Measurements from ENCODE around the gene CTSS. TPM values are rescaled to one million over a fixed set of nuclear protein-coding genes. Genes with fewer than 3 reads are reported as not detected.
"Not testable (repeated sequence)": the region's sequence is repeated elsewhere in the genome, so short reads cannot be mapped to it uniquely, and the experiment has no call there.

CTSS gene
- total and polyA plus RNA-seq, 2 donors (not counting 1 experiment from before 2014, with no cell fraction given) = 2.6 to 2.8 TPM

- H3K27me3 ChIP-seq (ENCODE audit: control insufficient read depth, insufficient read depth, low read length) = no peaks in the 10 kb centered on the region
- H2AFZ ChIP-seq (ENCODE audit: low read length) = no peak overlapping the region
- H3K9ac ChIP-seq (ENCODE audit: insufficient read depth, low read length) = no peak overlapping the region
- H3K4me3 ChIP-seq (replicated peaks in 1 of 4; ENCODE audit: control extremely low read depth in 1 of 4, insufficient read depth in 1 of 4, low read depth in 3 of 4, low read length in 4 of 4) = no peak overlapping the region
- no peaks in the 10 kb centered on the region for H4K20me1 ChIP-seq (ENCODE audit: control insufficient read depth, extremely low read depth, insufficient read depth, low read length)
- H3K9me3 ChIP-seq (ENCODE audit: control insufficient read depth, insufficient read depth, low read depth, low read length) = no peaks in the 10 kb centered on the region
- no peak overlapping the region for H3K4me2 ChIP-seq (ENCODE audit: extremely low read depth, insufficient read depth, low read length)
- H3K36me3 ChIP-seq (ENCODE audit: control insufficient read depth, insufficient read depth, low read length) = peaks cover 6% of the 10 kb centered on the region
- H3K79me2 ChIP-seq (ENCODE audit: control insufficient read depth, insufficient read depth, low read length) = no peaks in the 10 kb centered on the region
- no peaks in the 10 kb centered on the region for H3K4me1 ChIP-seq (ENCODE audit: control insufficient read depth, extremely low read depth, insufficient read depth, low read length)
- TF ChIP-seq CTCF (conservative IDR thresholded peaks at IDR 0.05 in 1 of 2, IDR thresholded peaks at IDR 0.05 in 1 of 2; ENCODE audit: low read depth in 1 of 2, low read length in 2 of 2) (no peak), EZH2 (IDR thresholded peaks at IDR 0.05; ENCODE audit: low read length, missing control alignments) (no peak)
- peak in 1 of 2 donors; percentile 17 for DNase-seq (ENCODE audit: low read depth in 2 of 2)
- no peak overlapping the region for H3K27ac ChIP-seq (ENCODE audit: insufficient read depth, low read length)
These were observed 33.5 kb upstream of the CTSS start for GRCh38 chr1:150799089-150799488.

GRCh38 chr1:150798525-150798924, 32.9 kb upstream of the CTSS start:
- TF ChIP-seq EZH2 (IDR thresholded peaks at IDR 0.05; ENCODE audit: low read length, missing control alignments) (no peak), CTCF (conservative IDR thresholded peaks at IDR 0.05 in 1 of 2, IDR thresholded peaks at IDR 0.05 in 1 of 2; ENCODE audit: low read depth in 1 of 2, low read length in 2 of 2) (no peak)
- peak; percentile 47 to 54 for DNase-seq (ENCODE audit: low read depth in 2 of 2)
- H3K4me1 ChIP-seq (ENCODE audit: control insufficient read depth, extremely low read depth, insufficient read depth, low read length) = no peaks in the 10 kb centered on the region
- H3K9me3 ChIP-seq (ENCODE audit: control insufficient read depth, insufficient read depth, low read depth, low read length) = no peaks in the 10 kb centered on the region
- no peak overlapping the region for H3K4me2 ChIP-seq (ENCODE audit: extremely low read depth, insufficient read depth, low read length)
- no peak overlapping the region for H3K9ac ChIP-seq (ENCODE audit: insufficient read depth, low read length)
- peaks cover 6% of the 10 kb centered on the region for H3K36me3 ChIP-seq (ENCODE audit: control insufficient read depth, insufficient read depth, low read length)
- H3K79me2 ChIP-seq (ENCODE audit: control insufficient read depth, insufficient read depth, low read length) = no peaks in the 10 kb centered on the region
- no peak overlapping the region for H3K4me3 ChIP-seq (replicated peaks in 1 of 4; ENCODE audit: control extremely low read depth in 1 of 4, insufficient read depth in 1 of 4, low read depth in 3 of 4, low read length in 4 of 4)
- no peaks in the 10 kb centered on the region for H3K27me3 ChIP-seq (ENCODE audit: control insufficient read depth, insufficient read depth, low read length)
- no peaks in the 10 kb centered on the region for H4K20me1 ChIP-seq (ENCODE audit: control insufficient read depth, extremely low read depth, insufficient read depth, low read length)
- H2AFZ ChIP-seq (ENCODE audit: low read length) = no peak overlapping the region
- H3K27ac ChIP-seq (ENCODE audit: insufficient read depth, low read length) = no peak overlapping the region

DNA sequence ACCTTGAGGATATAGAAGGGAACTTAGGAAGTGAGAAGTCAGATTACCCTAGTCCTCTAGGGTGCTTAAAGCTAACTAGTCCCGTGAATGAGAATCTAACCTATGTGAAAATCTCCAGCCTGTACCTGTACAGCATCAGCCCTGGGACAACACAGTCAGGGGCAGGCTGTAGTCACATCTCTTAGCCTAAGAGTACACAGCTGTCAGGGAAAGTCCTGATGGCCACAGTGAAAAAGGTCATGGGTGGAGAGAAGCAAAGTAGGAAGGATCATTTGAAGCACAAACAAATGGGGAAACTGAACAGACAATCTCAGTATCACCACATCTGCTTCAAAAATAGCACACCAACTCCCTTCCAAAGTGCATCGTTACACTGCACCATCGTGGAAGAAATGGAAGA, 30.8 kb upstream of the CTSS start:
- Histone ChIP-seq H3K4me3 (replicated peaks in 1 of 4; ENCODE audit: control extremely low read depth in 1 of 4, insufficient read depth in 1 of 4, low read depth in 3 of 4, low read length in 4 of 4) (no peak overlapping the region), H3K4me1 (ENCODE audit: control insufficient read depth, extremely low read depth, insufficient read depth, low read length) (no peaks in the 10 kb centered on the region), H3K9ac (ENCODE audit: insufficient read depth, low read length) (no peak overlapping the region), H3K9me3 (ENCODE audit: control insufficient read depth, insufficient read depth, low read depth, low read length) (no peaks in the 10 kb centered on the region), H2AFZ (ENCODE audit: low read length) (no peak overlapping the region), H3K79me2 (ENCODE audit: control insufficient read depth, insufficient read depth, low read length) (no peaks in the 10 kb centered on the region), H3K27ac (ENCODE audit: insufficient read depth, low read length) (no peak overlapping the region), H3K27me3 (ENCODE audit: control insufficient read depth, insufficient read depth, low read length) (no peaks in the 10 kb centered on the region), H4K20me1 (ENCODE audit: control insufficient read depth, extremely low read depth, insufficient read depth, low read length) (no peaks in the 10 kb centered on the region), H3K4me2 (ENCODE audit: extremely low read depth, insufficient read depth, low read length) (no peak overlapping the region), H3K36me3 (ENCODE audit: control insufficient read depth, insufficient read depth, low read length) (peaks cover 6% of the 10 kb centered on the region)
- TF ChIP-seq EZH2 (IDR thresholded peaks at IDR 0.05; ENCODE audit: low read length, missing control alignments) (no peak), CTCF (conservative IDR thresholded peaks at IDR 0.05 in 1 of 2, IDR thresholded peaks at IDR 0.05 in 1 of 2; ENCODE audit: low read depth in 1 of 2, low read length in 2 of 2) (no peak)
- DNase-seq (ENCODE audit: low read depth in 2 of 2) = no peak

- not testable (repeated sequence) for H3K4me2 ChIP-seq (ENCODE audit: extremely low read depth, insufficient read depth, low read length); H4K20me1 ChIP-seq (ENCODE audit: control insufficient read depth, extremely low read depth, insufficient read depth, low read length); H3K4me1 ChIP-seq (ENCODE audit: control insufficient read depth, extremely low read depth, insufficient read depth, low read length); H3K27ac ChIP-seq (ENCODE audit: insufficient read depth, low read length); H3K4me3 ChIP-seq (replicated peaks in 1 of 4; ENCODE audit: control extremely low read depth in 1 of 4, insufficient read depth in 1 of 4, low read depth in 3 of 4, low read length in 4 of 4); H3K27me3 ChIP-seq (ENCODE audit: control insufficient read depth, insufficient read depth, low read length); H3K36me3 ChIP-seq (ENCODE audit: control insufficient read depth, insufficient read depth, low read length); H3K79me2 ChIP-seq (ENCODE audit: control insufficient read depth, insufficient read depth, low read length); H2AFZ ChIP-seq (ENCODE audit: low read length); H3K9me3 ChIP-seq (ENCODE audit: control insufficient read depth, insufficient read depth, low read depth, low read length); H3K9ac ChIP-seq (ENCODE audit: insufficient read depth, low read length); DNase-seq (ENCODE audit: low read depth in 2 of 2)
These were observed 28.2 kb upstream of the CTSS start for GRCh38 chr1:150793778-150794177.

All from fibroblast of lung (primary cell).